SIG-M5 treated with dmso at 0.1 percent for 504 hours (cell line): ENCODE results near the gene VRTN.
"Not testable (repeated sequence)": the region's sequence is repeated elsewhere in the genome, so short reads cannot be mapped to it uniquely, and the experiment has no call there.

ENCODE experiments used
- DNase-seq: peaks from one replicate; lab custom pipeline; 2025; ENCODE audit not compliant: unreplicated experiment; lab: John Stamatoyannopoulos, UW

Gene VRTN

GRCh38 chr14:74348241-74348734 lies at the start of gene VRTN:
Gene VRTN (plus strand): TSS chr14:74348471. CDS start chr14:74356784, 8,313 bp downstream.
- no peak for DNase-seq

- no peak for DNase-seq
These were observed 49.2 kb upstream of the VRTN start for GRCh38 chr14:74299061-74299545.

GRCh38 chr14:74301594-74302151 lies 46.6 kb upstream of the VRTN start:
- DNase-seq: no peak

- DNase-seq: peak; percentile 72
These were observed 46.1 kb upstream of the VRTN start for GRCh38 chr14:74302152-74302628.

- DNase-seq: peak; percentile 92
These were observed 45.4 kb upstream of the VRTN start, which contains the start of gene ABCD4 for GRCh38 chr14:74302634-74303569. Gene ABCD4 (minus strand): TSS chr14:74302934. CDS start chr14:74302912, 22 bp downstream.

GRCh38 chr14:74308695-74309094 lies 39.6 kb upstream of the VRTN start:
- DNase-seq: no peak

- DNase-seq: no peak
These were observed 38.9 kb upstream of the VRTN start for GRCh38 chr14:74309125-74310022.

GRCh38 chr14:74312161-74312560 lies 36.1 kb upstream of the VRTN start:
- DNase-seq: no peak

- DNase-seq: no peak
These were observed 34.7 kb upstream of the VRTN start for GRCh38 chr14:74313601-74314000.

GRCh38 chr14:74314576-74314975 lies 33.7 kb upstream of the VRTN start:
- no peak for DNase-seq

GRCh38 chr14:74324931-74325361 lies 23.3 kb upstream of the VRTN start:
- peak; percentile 51 for DNase-seq

- no peak for DNase-seq
These were observed 22.8 kb upstream of the VRTN start for GRCh38 chr14:74325446-74325845.

- no peak for DNase-seq
These were observed 21.7 kb upstream of the VRTN start for GRCh38 chr14:74326369-74327152.

GRCh38 chr14:74329950-74330552 lies 18.2 kb upstream of the VRTN start:
- DNase-seq: not testable (repeated sequence)

- no peak for DNase-seq
These were observed 14.4 kb upstream of the VRTN start for GRCh38 chr14:74333909-74334308.

GRCh38 chr14:74346341-74346740 lies 1.9 kb upstream of the VRTN start:
- no peak for DNase-seq

GRCh38 chr14:74347097-74347794 lies 1.0 kb upstream of the VRTN start:
- no peak for DNase-seq

- no peak for DNase-seq
These were observed 523 bp upstream of the VRTN start for GRCh38 chr14:74347795-74348100.
